Activated T-helper 2 cell treated with anti-CD3 and anti-CD28 coated beads, Interferon-gamma antibody, Interleukin-2, Interleukin-4, amounts not matched to agents 10 μg/mL and 5 μg/mL and 100 μg/mL, durations not matched to agents 14 hours and 24 hours and 36 hours (primary cell): ENCODE results near the gene LUC7L2. TPM values are rescaled to one million over a fixed set of nuclear protein-coding genes. Genes with fewer than 3 reads are reported as not detected.
"Not testable (repeated sequence)": the region's sequence is repeated elsewhere in the genome, so short reads cannot be mapped to it uniquely, and the experiment has no call there.

Source experiments
- DNase-seq: peaks from one replicate; pipeline ENCODE4 v3.0.0; 2021; ENCODE audit warnings: low spot score
- H3K27ac Mint-ChIP-seq: one replicate; pipeline ENCODE4 v1.8.0; 2021; ENCODE audit warnings: mixed read lengths
- H3K27me3 Mint-ChIP-seq: one replicate; pipeline ENCODE4 v1.8.0; 2021; ENCODE audit warnings: low read depth, mixed read lengths
- H3K36me3 Mint-ChIP-seq: one replicate; pipeline ENCODE4 v1.8.0; 2021; ENCODE audit warnings: low read depth, mixed read lengths
- H3K4me1 Mint-ChIP-seq: one replicate; pipeline ENCODE4 v1.8.0; 2021; ENCODE audit warnings: low read depth, mixed read lengths
- H3K4me3 Mint-ChIP-seq: one replicate; pipeline ENCODE4 v1.8.0; 2021; ENCODE audit warnings: low read depth, mild to moderate bottlenecking, moderate library complexity, mixed read lengths
- H3K9me3 Mint-ChIP-seq: one replicate; pipeline ENCODE4 v1.8.0; 2021; ENCODE audit warnings: mixed read lengths
- intact Hi-C: fragments of 100-400 bp; cut with micrococcal nuclease; formaldehyde crosslinking; loops from one replicate; pipeline ENCODE4 v1.15.1; 2023
- total RNA-seq: library from RNA; stranded (reverse); gene quantifications from 2 replicates; pipeline ENCODE4 v1.2.3, GENCODE V29; 2022

Gene LUC7L2
- total RNA-seq, 1 donor from 2014 or later: 151 TPM

- H3K4me1 Mint-ChIP-seq, H3K4me3 Mint-ChIP-seq, intact Hi-C loops, H3K27me3 Mint-ChIP-seq, H3K27ac Mint-ChIP-seq, DNase-seq, H3K36me3 Mint-ChIP-seq, H3K9me3 Mint-ChIP-seq: not testable (repeated sequence)
These were observed 108.0 kb downstream of the LUC7L2 start for GRCh38 chr7:139467729-139468128.

- H3K4me3 Mint-ChIP-seq, intact Hi-C loops, H3K27ac Mint-ChIP-seq, H3K36me3 Mint-ChIP-seq, H3K27me3 Mint-ChIP-seq, H3K4me1 Mint-ChIP-seq, DNase-seq, H3K9me3 Mint-ChIP-seq: not testable (repeated sequence)
These were observed 108.6 kb downstream of the LUC7L2 start for GRCh38 chr7:139468281-139468680.

- no peaks in the 10 kb centered on the region for H3K36me3 Mint-ChIP-seq
- H3K9me3 Mint-ChIP-seq: peaks cover 5% of the 10 kb centered on the region
- no peaks in the 10 kb centered on the region for H3K4me1 Mint-ChIP-seq
- H3K27ac Mint-ChIP-seq: no peak overlapping the region
- intact Hi-C loops: no loop called here
- H3K27me3 Mint-ChIP-seq: no peaks in the 10 kb centered on the region
- no peak for DNase-seq
- H3K4me3 Mint-ChIP-seq: no peak overlapping the region
These were observed 112.2 kb downstream of the LUC7L2 start for GRCh38 chr7:139471740-139472353.

Other genes with a start within 250 kb of the LUC7L2 start
- 13.6 and 14.1 TPM in 2 replicates for gene UBN2, start 128.7 kb upstream of the LUC7L2 start, total RNA-seq
- gene FMC1, start 18.6 kb upstream of the LUC7L2 start, total RNA-seq: 7.2 and 7.5 TPM in 2 replicates
- 0.18 and 0.21 TPM in 2 replicates for gene KLRG2, start 123.8 kb downstream of the LUC7L2 start, total RNA-seq
- not detected in 2 replicates for gene CLEC2L, start 163.8 kb downstream of the LUC7L2 start, total RNA-seq